Endothelial cell of umbilical vein (primary cell): ENCODE results near the gene VIPR2. TPM values are rescaled to one million over a fixed set of nuclear protein-coding genes. Genes with fewer than 3 reads are reported as not detected.

Experiments used
- BruUV-seq: library from RNA; stranded (reverse); fragments of 400-500 nt; replicated peaks from 2 replicates; lab custom pipeline; 2021; lab: Mats Ljungman, UMichigan
- CTCF ChIA-PET: fragments of 300-600, 350-600 bp; sonication (Branson Sonifier 250); formaldehyde crosslinking; loops from one replicate; lab custom pipeline; 2021; ENCODE audit warnings: antibody characterized with exemption, inconsistent platforms; lab: Charles Lee
- POLR2A ChIA-PET: fragments of 300-600, 350-600 bp; sonication (Branson Sonifier 250); formaldehyde crosslinking; loops from one replicate; lab custom pipeline; 2021; ENCODE audit warnings: antibody characterized with exemption, inconsistent platforms; lab: Charles Lee
- DNase-seq: peaks from one replicate; pipeline ENCODE4 v3.0.0-alpha.2; 2011; ENCODE audit warnings: low read depth, low spot score
- FAIRE-seq: peaks from 2 replicates; lab custom pipeline; 2011; peaks lifted over from hg19 to GRCh38; lab: Jason Lieb, UNC
- H2AFZ ChIP-seq: 2 replicates; pipeline ENCODE4 v1.6.0; 2012; ENCODE audit warnings: low read depth, low read length, control low read depth, inconsistent platforms
- H3K27ac ChIP-seq: 2 replicates; pipeline ENCODE4 v1.5.1; 2011; ENCODE audit warnings: low read depth, mild to moderate bottlenecking, control low read depth, low read length, moderate library complexity; ENCODE audit not compliant: insufficient read depth
- H3K27me3 ChIP-seq, 2 experiments: 2 replicates each; pipeline versions ENCODE4 v1.6.0 to v1.6.1; 2011; ENCODE audit warnings: low read length in 2 of 2, mixed read lengths in 1 of 2; ENCODE audit not compliant: control insufficient read depth in 2 of 2, insufficient read depth in 2 of 2
- H3K36me3 ChIP-seq, 2 experiments: 2 replicates in 1 of 2; 3 replicates in 1 of 2; pipeline ENCODE4 v1.5.1; 2011; ENCODE audit warnings: low read length in 2 of 2, mild to moderate bottlenecking in 1 of 2, moderate library complexity in 1 of 2; ENCODE audit not compliant: control insufficient read depth in 2 of 2, insufficient read depth in 2 of 2; ENCODE audit errors: extremely low read depth in 1 of 2
- H3K4me1 ChIP-seq: 3 replicates; pipeline ENCODE4 v1.5.1; 2011; ENCODE audit warnings: mild to moderate bottlenecking, low read length; ENCODE audit not compliant: control insufficient read depth, insufficient read depth; ENCODE audit errors: extremely low read depth
- H3K4me2 ChIP-seq: 2 replicates; pipeline ENCODE4 v1.6.1; 2011; ENCODE audit warnings: low read length, control low read depth, mixed read lengths; ENCODE audit not compliant: insufficient read depth
- H3K4me3 ChIP-seq, 3 experiments: fragments of 200-600 bp in 1 of 3; sonication (generic), shearing (Covaris generic) in 1 of 3; replicated peaks in 1 of 3; 2 replicates each; pipeline ENCODE4 v1.5.1; 2011 to 2016; ENCODE audit warnings: control low read depth in 3 of 3, low read length in 3 of 3, mild to moderate bottlenecking in 2 of 3, inconsistent platforms in 1 of 3, low read depth in 1 of 3, moderate library complexity in 1 of 3; ENCODE audit not compliant: insufficient read depth in 1 of 3
- H3K79me2 ChIP-seq: 2 replicates; pipeline ENCODE4 v1.6.0; 2012; ENCODE audit warnings: low read length, inconsistent platforms; ENCODE audit not compliant: control insufficient read depth, insufficient read depth
- H3K9ac ChIP-seq: replicated peaks from 2 replicates; pipeline ENCODE3; 2011; ENCODE audit warnings: low read length, control low read depth; ENCODE audit not compliant: insufficient read depth; ENCODE audit errors: extremely low read depth
- H3K9me1 ChIP-seq: replicated peaks from 3 replicates; pipeline ENCODE4 v1.6.0; 2011; ENCODE audit warnings: mild to moderate bottlenecking, low read length; ENCODE audit not compliant: control insufficient read depth, insufficient read depth; ENCODE audit errors: extremely low read depth
- H3K9me3 ChIP-seq: replicated peaks from 2 replicates; pipeline ENCODE4 v1.5.1; 2012; ENCODE audit warnings: low read length, inconsistent platforms; ENCODE audit not compliant: control insufficient read depth, insufficient read depth
- H4K20me1 ChIP-seq: replicated peaks from 2 replicates; pipeline ENCODE3; 2011; ENCODE audit warnings: mild to moderate bottlenecking, low read length; ENCODE audit not compliant: control insufficient read depth, insufficient read depth; ENCODE audit errors: extremely low read depth
- EZH2 ChIP-seq: IDR thresholded peaks from 2 replicates; pipeline ENCODE4 v1.6.1; 2012; ENCODE audit warnings: borderline replicate concordance, low read depth, mild to moderate bottlenecking, moderate library complexity, low read length, inconsistent platforms; ENCODE audit not compliant: severe bottlenecking
- FOS ChIP-seq: IDR thresholded peaks from 2 replicates; pipeline ENCODE4 v1.6.1; 2011; ENCODE audit warnings: mild to moderate bottlenecking, low read length, moderate library complexity, borderline replicate concordance; ENCODE audit not compliant: insufficient read depth
- GATA2 ChIP-seq: IDR thresholded peaks from 2 replicates; pipeline ENCODE4 v1.7.0; 2011; ENCODE audit warnings: low read depth, mild to moderate bottlenecking, moderate library complexity, mixed read lengths, low read length; ENCODE audit not compliant: insufficient read length, insufficient read depth
- JUN ChIP-seq: IDR thresholded peaks from 2 replicates; pipeline ENCODE4 v1.6.1; 2011; ENCODE audit warnings: borderline replicate concordance, low read depth; ENCODE audit not compliant: insufficient read length, insufficient read depth
- MYC ChIP-seq: IDR thresholded peaks from one replicate; pipeline ENCODE4 v1.6.1; 2011; ENCODE audit warnings: mild to moderate bottlenecking, low read depth, low read length
- POLR2A ChIP-seq: IDR thresholded peaks from 2 replicates; pipeline ENCODE4 v1.6.1; 2012; ENCODE audit warnings: low read depth, mild to moderate bottlenecking, control low read depth, low read length
- POLR2AphosphoS5 ChIP-seq: IDR thresholded peaks from 2 replicates; pipeline ENCODE4 v1.6.1; 2012; ENCODE audit warnings: low read depth, mild to moderate bottlenecking, control low read depth, low read length, moderate library complexity; ENCODE audit not compliant: insufficient read depth
- dilution Hi-C: fragments of 300-500 bp; cut with MboI; formaldehyde crosslinking; loops from one replicate; pipeline ENCODE4 v1.15.0; 2019; ENCODE audit warnings: low sequenced_read_pairs; ENCODE audit not compliant: extremely low pct_ligation_motif_present
- intact Hi-C: fragments of 100-400 bp; cut with micrococcal nuclease; formaldehyde crosslinking; loops from one replicate; pipeline ENCODE4 v1.10.0; 2022
- polyA plus RNA-seq, 4 experiments: library from polyadenylated mRNA; depleted of rRNA in 3 of 4; stranded (reverse) in 3 of 4; unstranded in 1 of 4; fragments of >200 nt; gene quantifications; 2 replicates each; pipeline versions ENCODE4 v1.2.1 to v1.2.3, GENCODE V29; 2011 to 2012; ENCODE audit warnings: missing spikeins in 1 of 4
- total RNA-seq: library from RNA; stranded (reverse); gene quantifications from 2 replicates; pipeline ENCODE4 v1.2.3, GENCODE V29; 2021
- TF ChIP-seq, protein P1 (sequence below), 2 donors: IDR thresholded peaks; 1 replicate in 1 of 2; 2 replicates in 1 of 2; pipeline ENCODE4 v1.5.1; 2011; ENCODE audit warnings: low read length in 2 of 2, mild to moderate bottlenecking in 2 of 2, moderate library complexity in 2 of 2, control low read depth in 1 of 2, inconsistent platforms in 1 of 2, low read depth in 1 of 2; ENCODE audit not compliant: insufficient read depth in 1 of 2; ENCODE audit errors: extremely low read depth in 1 of 2
- TF ChIP-seq, protein P2 (sequence below): IDR thresholded peaks from 2 replicates; pipeline ENCODE4 v1.6.1; 2011; ENCODE audit not compliant: insufficient read depth, insufficient read length

VIPR2 gene
- total and polyA plus RNA-seq, 2 donors (not counting 3 experiments of a cell fraction or from before 2014, with no cell fraction given), result not detected

DNA sequence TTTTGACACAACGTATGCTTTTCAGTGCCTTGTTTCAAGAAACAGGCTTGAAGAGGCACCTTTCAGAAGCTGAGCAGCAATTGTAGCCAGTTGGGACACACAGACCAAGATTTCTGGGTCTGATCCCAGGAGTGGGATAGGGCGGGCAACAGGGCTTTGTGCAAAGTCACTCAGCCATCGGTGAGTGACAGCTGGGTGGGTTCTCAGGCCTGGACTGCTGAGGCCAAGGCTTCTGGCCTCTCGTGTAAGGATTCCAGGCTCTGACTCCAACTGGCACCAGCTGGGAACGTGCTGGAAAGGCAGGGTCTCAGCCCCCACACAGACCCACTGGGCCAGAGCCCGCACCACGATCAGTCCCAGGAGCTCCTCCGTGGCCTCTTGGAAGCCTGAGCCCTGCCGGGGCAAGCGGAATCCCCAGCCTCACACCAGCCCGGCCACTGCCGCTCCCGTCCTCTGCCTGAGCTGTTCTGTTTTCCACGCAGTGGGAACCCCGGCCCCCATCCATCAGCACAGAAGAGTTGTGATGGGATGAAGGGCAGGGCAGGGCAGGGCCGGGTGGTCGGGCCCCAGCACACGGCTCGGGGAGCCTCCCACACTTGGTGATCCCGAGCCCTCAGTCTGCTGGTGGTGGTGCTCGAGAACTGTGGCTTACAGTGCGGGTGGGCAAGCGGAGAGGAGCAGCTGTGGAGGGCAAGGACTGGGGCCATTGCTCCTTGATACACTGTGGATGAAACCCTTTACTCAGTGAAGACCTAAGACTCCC is 46.8 kb downstream of the VIPR2 start:
- no TSS peak for BruUV-seq
- Histone ChIP-seq H3K4me3 (no peak overlapping the region), H3K9me3 (no peaks in the 10 kb centered on the region), H3K79me2 (no peaks in the 10 kb centered on the region), H3K9me1 (no peaks in the 10 kb centered on the region), H3K4me2 (no peak overlapping the region), H3K36me3 (no peaks in the 10 kb centered on the region), H2AFZ (no peak overlapping the region), H3K4me1 (no peaks in the 10 kb centered on the region), H3K27me3 (no peaks in the 10 kb centered on the region), H3K27ac (no peak overlapping the region), H3K9ac (no peak overlapping the region), H4K20me1 (no peaks in the 10 kb centered on the region)
- dilution Hi-C loops, result no loop called here
- no peak for FAIRE-seq
- TF ChIP-seq GATA2, result no peak
- TF ChIP-seq, protein P1, sequence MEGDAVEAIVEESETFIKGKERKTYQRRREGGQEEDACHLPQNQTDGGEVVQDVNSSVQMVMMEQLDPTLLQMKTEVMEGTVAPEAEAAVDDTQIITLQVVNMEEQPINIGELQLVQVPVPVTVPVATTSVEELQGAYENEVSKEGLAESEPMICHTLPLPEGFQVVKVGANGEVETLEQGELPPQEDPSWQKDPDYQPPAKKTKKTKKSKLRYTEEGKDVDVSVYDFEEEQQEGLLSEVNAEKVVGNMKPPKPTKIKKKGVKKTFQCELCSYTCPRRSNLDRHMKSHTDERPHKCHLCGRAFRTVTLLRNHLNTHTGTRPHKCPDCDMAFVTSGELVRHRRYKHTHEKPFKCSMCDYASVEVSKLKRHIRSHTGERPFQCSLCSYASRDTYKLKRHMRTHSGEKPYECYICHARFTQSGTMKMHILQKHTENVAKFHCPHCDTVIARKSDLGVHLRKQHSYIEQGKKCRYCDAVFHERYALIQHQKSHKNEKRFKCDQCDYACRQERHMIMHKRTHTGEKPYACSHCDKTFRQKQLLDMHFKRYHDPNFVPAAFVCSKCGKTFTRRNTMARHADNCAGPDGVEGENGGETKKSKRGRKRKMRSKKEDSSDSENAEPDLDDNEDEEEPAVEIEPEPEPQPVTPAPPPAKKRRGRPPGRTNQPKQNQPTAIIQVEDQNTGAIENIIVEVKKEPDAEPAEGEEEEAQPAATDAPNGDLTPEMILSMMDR (IDR thresholded peaks at IDR 0.05; ENCODE audit: extremely low read depth in 1 of 2, insufficient read depth in 1 of 2, low read depth in 1 of 2, low read length in 2 of 2), result no peak
- no peak for TF ChIP-seq JUN
- no peak for TF ChIP-seq FOS
- no peak for TF ChIP-seq POLR2A
- TF ChIP-seq EZH2, result no peak
- TF ChIP-seq MYC, result no peak
- no peak for TF ChIP-seq POLR2AphosphoS5
- TF ChIP-seq, protein P2, sequence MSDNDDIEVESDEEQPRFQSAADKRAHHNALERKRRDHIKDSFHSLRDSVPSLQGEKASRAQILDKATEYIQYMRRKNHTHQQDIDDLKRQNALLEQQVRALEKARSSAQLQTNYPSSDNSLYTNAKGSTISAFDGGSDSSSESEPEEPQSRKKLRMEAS, result no peak
- POLR2A ChIA-PET, result no interaction called here
- CTCF ChIA-PET, result no interaction called here
- intact Hi-C loops, result no loop called here
- no peak for DNase-seq
